HT-29 (cell line): ENCODE results near the gene RAI1. TPM values are rescaled to one million over a fixed set of nuclear protein-coding genes. Genes with fewer than 3 reads are reported as not detected.

ENCODE experiments used
- DNase-seq: peaks from one replicate; pipeline ENCODE4 v3.0.0-alpha.2; 2015; ENCODE audit warnings: low spot score
- total RNA-seq: library from RNA; depleted of rRNA; stranded (reverse); fragments of >200 nt; shearing (Covaris generic); gene quantifications from 2 replicates; pipeline ENCODE4 v1.2.3, GENCODE V29; 2014

RAI1 gene
- total RNA-seq, 1 experiment from 2014 or later = 35.4 TPM

DNA sequence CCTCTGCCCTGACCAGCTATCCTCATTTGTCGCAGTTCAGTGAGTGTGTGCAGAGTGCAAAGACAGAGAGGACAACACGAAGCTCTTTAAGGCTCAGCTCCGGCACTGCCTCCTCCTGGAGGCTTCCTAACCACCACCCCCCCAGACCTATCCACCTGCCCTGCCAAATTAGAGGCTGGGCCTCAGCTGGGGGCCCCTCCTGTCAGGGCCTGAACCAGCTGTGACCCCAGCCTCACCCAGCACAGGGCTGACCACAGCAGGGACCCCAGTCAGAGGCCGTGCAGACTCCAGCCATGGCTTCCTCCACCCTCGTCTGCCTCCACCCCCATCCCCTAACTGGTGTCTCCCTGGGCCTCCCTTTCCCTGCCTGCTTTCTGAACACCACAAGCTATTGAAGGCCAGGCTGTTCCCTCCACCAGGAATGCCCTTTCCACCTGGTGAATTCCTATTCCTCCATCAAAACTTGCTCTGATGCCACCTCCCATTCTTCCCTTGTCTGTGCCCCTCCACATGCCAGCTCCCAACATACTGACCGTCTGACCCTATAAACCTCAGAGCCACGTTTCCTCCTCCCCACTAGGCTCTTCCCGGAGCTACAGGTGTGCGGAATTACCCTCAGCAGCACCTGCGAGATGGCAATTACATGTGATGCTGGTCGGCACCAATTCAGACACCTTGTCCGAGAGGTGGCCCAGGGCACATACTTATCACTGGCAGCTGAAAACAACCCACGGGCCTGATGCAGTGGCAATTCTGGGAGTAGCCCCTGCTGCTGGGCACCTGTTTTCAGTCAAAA lies 146.8 kb downstream of the RAI1 start:
- no peak for DNase-seq

- no peak for DNase-seq
Measured at GRCh38 chr17:17830269-17830567, 149.0 kb downstream of the RAI1 start.

- no peak for DNase-seq
Measured at GRCh38 chr17:17830740-17831207, 149.5 kb downstream of the RAI1 start.

DNA sequence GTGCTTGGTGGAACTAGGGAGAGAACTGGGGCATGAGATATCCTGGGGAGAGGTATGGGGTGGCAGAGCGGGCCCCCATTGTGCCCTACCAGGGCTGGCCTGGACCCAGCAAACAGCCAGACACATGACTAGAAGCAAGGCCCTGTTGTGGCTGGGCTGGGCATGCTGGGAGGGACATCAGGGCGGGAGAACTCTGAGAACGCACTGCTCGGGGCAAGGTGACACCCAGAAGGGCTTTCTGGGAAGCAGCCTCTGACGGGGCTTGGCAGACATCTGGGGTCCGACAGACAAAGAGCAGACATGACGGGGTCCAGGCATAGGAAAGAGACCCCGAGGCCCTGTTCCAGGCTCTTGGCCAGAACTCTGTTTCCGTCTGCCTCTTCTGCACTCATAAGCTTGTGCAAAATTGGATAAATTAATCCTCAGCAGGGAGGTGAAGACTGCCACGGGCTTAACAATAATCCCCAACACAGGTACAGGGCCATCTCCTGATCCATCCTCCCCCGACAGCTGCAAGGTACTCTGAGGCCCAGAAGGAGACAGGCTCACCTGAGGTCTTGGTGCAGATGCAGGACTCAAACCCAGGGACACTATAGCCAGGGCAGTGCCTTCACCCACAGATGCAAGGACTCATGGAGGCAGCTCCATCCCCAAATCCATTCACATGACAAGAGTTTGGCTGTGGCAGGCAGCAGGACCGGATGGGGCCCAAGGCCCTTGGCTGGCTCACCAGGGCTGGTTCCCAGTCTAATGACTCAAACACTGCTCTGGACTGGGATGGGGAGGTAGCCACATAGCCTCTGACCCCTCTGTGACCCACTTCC lies 150.2 kb downstream of the RAI1 start:
- DNase-seq = no peak

DNA sequence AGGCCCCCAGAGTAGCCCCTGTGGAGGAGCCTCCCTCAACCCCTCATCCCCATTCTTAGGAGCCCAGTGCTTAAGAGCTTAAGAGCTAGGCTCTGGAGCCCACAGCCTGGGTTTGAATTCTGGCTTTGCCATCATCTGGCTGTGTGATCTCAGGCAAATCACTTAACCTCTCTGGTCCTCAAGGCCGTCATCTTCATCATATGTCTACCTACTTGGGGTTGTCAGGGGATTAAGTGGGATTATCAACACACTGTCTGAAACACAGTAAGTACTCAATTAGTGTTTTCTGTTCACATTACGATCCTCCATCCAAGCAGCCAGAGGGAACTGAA lies 150.7 kb downstream of the RAI1 start:
- DNase-seq = no peak

DNA sequence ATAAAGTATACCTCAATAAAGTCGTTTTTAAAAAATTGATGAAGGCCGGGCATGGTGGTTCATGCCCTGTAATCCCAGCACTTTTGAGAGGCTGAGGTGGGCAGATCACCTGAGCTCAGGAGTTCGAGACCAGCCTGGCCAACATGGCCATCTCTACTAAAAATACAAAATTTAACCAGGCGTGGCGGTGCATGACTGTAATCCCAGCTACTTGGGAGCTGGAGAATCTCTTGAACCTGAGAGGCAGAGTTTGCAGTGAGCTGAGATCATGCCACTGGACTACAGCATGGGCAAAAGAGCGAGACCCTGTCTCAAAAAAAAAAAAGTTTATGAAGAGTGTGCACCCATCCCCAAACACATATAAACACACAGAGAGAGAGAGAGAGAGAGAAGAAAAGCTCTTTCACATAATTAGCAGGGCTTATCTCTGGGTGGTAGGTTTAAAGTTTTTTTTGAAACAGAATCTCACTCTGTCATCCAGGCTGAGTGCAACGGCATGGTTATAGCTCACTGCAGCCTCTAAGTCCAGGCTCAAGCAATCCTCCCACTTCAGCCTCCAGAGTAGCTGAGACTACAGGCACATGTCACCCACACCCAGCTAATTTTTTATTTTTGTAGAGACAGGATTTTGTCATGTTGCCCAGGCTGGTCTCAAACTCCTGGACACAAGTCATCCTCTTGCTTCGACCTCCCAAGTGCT lies 152.6 kb downstream of the RAI1 start:
- DNase-seq = no peak

- no peak for DNase-seq
Measured at GRCh38 chr17:17834974-17835373, 153.7 kb downstream of the RAI1 start.

GRCh38 chr17:17835415-17836249 lies 154.4 kb downstream of the RAI1 start:
- DNase-seq = no peak

- peak; percentile 96 for DNase-seq
Measured at GRCh38 chr17:17836250-17836817, 155.1 kb downstream of the RAI1 start.

GRCh38 chr17:17836818-17837379 lies 155.6 kb downstream of the RAI1 start, which contains the start of gene SREBF1:
Gene SREBF1, minus strand, starts transcription at chr17:17836986. Its CDS starts 169 bp downstream, at chr17:17836817.
- peak; percentile 60 for DNase-seq

DNA sequence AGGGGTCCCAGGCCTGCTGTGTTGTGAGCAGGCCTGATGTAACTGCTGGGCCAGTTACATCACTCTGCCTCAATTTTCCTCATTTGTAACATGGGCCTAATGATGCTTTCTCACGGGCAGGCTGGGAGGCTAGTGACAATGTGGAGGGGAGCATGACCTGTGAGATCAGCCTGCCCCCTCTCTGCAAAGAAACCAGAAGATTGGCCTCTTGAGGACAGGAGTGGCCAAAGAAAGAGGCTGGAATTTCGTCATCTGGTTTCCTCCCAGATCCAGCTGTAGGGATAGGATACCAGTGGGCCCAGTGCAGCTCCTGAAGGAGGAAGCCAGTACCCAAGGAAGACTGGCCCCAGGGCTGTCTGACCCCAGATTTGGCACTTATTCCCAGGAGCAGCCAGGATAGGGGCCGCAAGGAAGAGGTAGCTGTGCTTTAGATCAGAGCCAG lies 156.1 kb downstream of the RAI1 start:
- peak; percentile 37 for DNase-seq

DNA sequence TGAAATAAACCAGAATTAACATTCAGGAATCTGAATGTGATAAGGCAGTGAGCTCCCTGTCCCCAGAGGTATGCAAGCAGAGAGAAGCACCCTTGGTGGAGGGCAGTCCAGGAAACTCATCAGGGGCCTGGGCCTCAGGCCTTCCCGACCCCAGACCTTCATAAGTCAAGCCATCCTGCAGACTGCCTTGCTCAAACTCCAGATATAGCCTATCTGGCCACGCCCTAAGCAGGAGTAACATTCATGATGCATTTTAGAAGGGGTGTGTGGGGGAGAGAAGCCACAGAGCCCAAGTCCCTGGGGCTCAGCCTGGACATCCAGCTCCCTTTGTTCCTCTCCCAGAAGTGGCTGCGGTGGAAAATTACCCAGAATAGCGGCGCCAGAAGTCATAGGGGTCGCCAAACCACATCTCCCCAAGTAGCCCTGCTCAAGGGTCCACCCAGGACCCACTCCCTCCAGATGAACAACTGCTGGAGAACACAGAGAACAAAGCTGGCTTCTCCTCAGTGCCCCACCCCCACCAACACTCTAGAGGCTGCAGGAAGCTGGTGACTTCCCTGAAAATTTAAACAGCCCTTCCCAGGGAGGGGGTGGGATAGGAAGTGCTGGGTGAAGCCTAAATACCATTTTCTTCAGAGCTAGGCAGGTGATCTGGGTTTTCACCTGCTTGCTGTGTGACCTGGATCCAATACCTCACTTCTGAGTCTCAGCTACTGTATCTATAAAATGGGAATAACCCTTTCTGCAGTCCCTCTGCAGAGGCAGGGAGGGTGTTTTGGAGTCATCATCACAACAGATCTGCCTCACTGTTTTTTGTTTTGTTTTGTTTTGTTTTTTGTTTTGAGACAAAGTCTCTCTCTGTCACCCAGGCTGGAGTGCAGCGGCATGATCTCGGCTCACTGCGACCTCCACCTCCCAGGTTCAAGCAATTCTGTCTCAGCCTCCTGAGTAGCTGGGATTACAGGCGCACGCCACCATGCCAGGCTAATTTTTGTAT lies 157.0 kb downstream of the RAI1 start:
- peak; percentile 85 for DNase-seq

- peak; percentile 91 for DNase-seq
Measured at GRCh38 chr17:17839791-17840707, 158.8 kb downstream of the RAI1 start.

DNA sequence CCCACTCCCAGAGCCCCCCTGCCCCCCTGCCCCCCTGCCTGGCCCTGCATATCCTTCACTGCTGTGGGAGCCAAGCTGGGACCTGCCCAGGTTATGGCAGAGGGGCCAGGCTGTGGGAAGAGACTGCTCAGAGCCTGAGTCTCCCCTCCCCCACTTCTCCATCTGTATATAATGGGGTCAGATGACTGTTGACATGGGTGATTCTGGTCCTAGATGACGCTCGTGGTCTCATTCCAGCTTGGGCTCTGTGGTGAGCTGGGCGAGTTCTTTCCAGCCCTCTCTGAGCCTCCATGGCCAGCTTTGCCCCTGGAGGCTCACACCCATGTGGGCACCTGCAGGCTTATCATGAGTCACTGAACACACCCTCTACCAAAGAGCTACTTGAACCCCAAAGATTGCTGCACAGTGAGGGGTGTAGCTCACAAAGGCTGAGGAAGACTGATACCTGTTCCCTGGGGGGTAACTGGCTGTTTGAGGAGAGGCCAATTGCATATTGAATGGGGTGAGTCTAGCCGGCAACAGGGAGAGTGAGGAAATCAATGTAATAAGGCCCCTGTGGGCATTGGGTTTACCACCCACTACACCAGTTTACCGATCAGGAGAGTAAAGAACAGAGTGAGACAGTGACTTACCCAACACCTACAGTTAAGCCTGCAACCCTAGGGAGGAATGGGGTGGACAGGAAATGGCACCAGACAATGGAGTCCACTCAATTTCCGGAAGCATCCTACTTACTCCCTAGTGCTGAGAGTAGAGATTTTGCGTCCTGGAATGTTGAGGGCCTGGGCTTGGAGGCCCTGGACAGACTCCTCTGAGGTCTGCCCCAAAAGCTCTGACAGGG lies 159.7 kb downstream of the RAI1 start:
- no peak for DNase-seq

DNA sequence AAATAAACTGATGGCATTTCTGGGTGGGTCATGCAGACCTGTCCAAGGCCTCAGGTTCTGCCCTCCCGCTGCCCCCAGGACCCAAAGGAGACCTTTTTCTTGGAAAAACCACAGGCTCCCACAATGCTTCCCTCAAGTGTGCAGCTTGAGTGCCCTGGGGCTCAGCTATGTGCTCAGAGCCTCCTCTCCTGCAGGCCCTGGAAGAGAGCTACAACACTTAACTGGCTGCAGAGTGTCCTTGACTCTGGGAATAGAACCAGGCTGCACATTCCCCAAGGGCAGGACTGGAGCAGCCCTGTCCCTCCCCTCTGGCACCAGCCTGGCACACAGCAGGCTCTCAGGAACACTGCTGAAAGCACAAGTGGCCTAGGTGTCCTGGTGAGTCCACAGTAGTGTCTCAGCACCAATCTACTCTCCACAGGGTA lies 160.4 kb downstream of the RAI1 start:
- no peak for DNase-seq

DNA sequence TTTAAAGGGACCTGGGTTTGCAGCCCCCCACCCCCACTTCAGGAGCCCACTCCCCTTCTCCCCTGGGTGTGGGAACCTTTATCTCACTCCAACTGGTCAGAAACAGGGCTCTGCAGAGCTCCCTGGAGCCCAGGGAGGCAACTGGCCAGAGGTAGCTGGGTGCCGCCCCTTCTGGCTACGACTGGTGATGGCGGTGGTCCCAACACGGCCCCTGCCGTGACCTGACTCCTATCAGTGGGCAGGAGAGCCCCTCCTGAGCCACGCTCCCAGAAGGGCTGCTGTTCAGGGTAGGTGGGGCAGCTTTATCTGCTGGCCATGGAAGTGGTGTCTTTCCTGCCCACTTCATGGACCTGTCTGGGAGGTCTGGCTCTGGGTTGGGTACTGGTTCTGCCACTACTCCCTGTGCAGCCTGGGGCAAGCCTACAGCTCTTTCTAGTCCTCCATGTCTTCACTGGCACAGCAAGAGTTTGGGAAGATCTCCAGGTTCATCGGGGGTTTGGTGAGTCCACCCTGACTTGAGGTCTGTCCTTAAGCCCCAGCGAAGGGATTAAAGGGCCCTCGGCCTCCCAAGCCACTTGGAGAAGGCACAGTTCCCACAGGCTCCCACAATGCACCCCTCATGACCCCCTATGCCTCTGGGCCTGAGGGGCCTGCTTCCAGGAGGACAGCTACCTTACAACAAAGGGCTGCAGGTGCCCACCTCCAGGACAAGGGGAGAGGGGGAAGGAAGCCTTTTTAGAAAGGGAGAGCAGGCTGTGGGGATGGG lies 161.0 kb downstream of the RAI1 start:
- no peak for DNase-seq
